T-helper 2 cell treated with Interferon-gamma antibody and Interleukin-4, amounts not matched to agents 100 ng/mL and 5 ng/mL, for 36 hours (primary cell): ENCODE data around the gene ABCF2. TPM values are rescaled to one million over a fixed set of nuclear protein-coding genes. Genes with fewer than 3 reads are reported as not detected.

Experiments
- intact Hi-C: fragments of 100-400 bp; cut with micrococcal nuclease; formaldehyde crosslinking; loops from one replicate; pipeline ENCODE4 v1.15.1; 2023
- total RNA-seq: library from RNA; stranded (reverse); gene quantifications from 2 replicates; pipeline ENCODE4 v1.2.3, GENCODE V29; 2022

Gene ABCF2
- total RNA-seq, 1 donor from 2014 or later, result 47.2 TPM

GRCh38 chr7:151226560-151226874 lies 488 bp downstream of the ABCF2 start:
- intact Hi-C loops, result loop anchor here (2.0 kb wide), 1 partner anchor 144 kb away; the partner anchor contains the start of gene TMUB1

- intact Hi-C loops, result loop anchor here (2.0 kb wide), 1 partner anchor 143 kb away; the partner anchor contains the start of gene TMUB1
Measured at GRCh38 chr7:151225948-151226510, 976 bp downstream of the ABCF2 start.

- intact Hi-C loops, result no loop called here
Measured at GRCh38 chr7:151223728-151224127, 3.3 kb downstream of the ABCF2 start.

GRCh38 chr7:151218170-151218569 lies 8.8 kb downstream of the ABCF2 start:
- intact Hi-C loops, result no loop called here

GRCh38 chr7:151215396-151215795 lies 11.6 kb downstream of the ABCF2 start:
- intact Hi-C loops, result no loop called here

GRCh38 chr7:151213826-151214225 lies 13.2 kb downstream of the ABCF2 start:
- intact Hi-C loops, result no loop called here

GRCh38 chr7:151212626-151213025 lies 14.4 kb downstream of the ABCF2 start:
- intact Hi-C loops, result no loop called here

GRCh38 chr7:151211155-151211772 lies 15.7 kb downstream of the ABCF2 start:
- intact Hi-C loops, result no loop called here

GRCh38 chr7:151210087-151210854 lies 16.7 kb downstream of the ABCF2 start, which contains the start of gene H2BK1:
TSS of gene H2BK1 (minus strand) at chr7:151210488. CDS start at chr7:151210318, 170 bp downstream.
- intact Hi-C loops, result no loop called here

- intact Hi-C loops, result no loop called here
Measured at GRCh38 chr7:151209588-151209987, 17.4 kb downstream of the ABCF2 start.

GRCh38 chr7:151208253-151208862 lies 18.6 kb downstream of the ABCF2 start:
- intact Hi-C loops, result no loop called here

GRCh38 chr7:151207804-151208203 lies 19.2 kb downstream of the ABCF2 start:
- intact Hi-C loops, result loop anchor here (2.0 kb wide), 1 partner anchor 25 kb away; the partner anchor contains the start of gene CHPF2

- intact Hi-C loops, result loop anchor here (2.0 kb wide), 1 partner anchor 25 kb away; the partner anchor contains the start of gene CHPF2
Measured at GRCh38 chr7:151207315-151207714, 19.7 kb downstream of the ABCF2 start.

GRCh38 chr7:151206914-151207313 lies 20.1 kb downstream of the ABCF2 start:
- intact Hi-C loops, result loop anchor here (2.0 kb wide), 1 partner anchor 26 kb away; the partner anchor contains the start of gene CHPF2

- intact Hi-C loops, result loop anchor here (2.0 kb wide), 1 partner anchor 27 kb away; the partner anchor contains the start of gene CHPF2
Measured at GRCh38 chr7:151205730-151206129, 21.3 kb downstream of the ABCF2 start.

GRCh38 chr7:151204383-151205032 lies 22.5 kb downstream of the ABCF2 start:
- intact Hi-C loops, result no loop called here

- intact Hi-C loops, result no loop called here
Measured at GRCh38 chr7:151202836-151203235, 24.2 kb downstream of the ABCF2 start.

GRCh38 chr7:151201751-151202150 lies 25.3 kb downstream of the ABCF2 start:
- intact Hi-C loops, result no loop called here

GRCh38 chr7:151201344-151201743 lies 25.7 kb downstream of the ABCF2 start:
- intact Hi-C loops, result no loop called here

GRCh38 chr7:151198945-151199848 lies 27.8 kb downstream of the ABCF2 start:
- intact Hi-C loops, result no loop called here
